Measurements from ENCODE around the gene SUGCT.

- TF ChIP-seq CTCF (conservative IDR thresholded peaks at IDR 0.05): no peak
- no peak for TF ChIP-seq ZFX (IDR thresholded peaks at IDR 0.05)
Observed at GRCh38 chr7:40151504-40151903, 16.7 kb downstream of the SUGCT start.

All from C4-2B (cell line).